Measurements from ENCODE around the gene WARS2.

GRCh38 chr1:119007670-119008482 is 132.6 kb downstream of the WARS2 start:
- TF ChIP-seq TAF1 (IDR thresholded peaks at IDR 0.05; ENCODE audit: low read depth, low read length) (no peak), POLR2AphosphoS5 (IDR thresholded peaks at IDR 0.05; ENCODE audit: low read depth, low read length) (no peak), PAX5 (IDR thresholded peaks at IDR 0.05; ENCODE audit: insufficient read depth, low read length, severe bottlenecking) (no peak), POLR2A (IDR thresholded peaks at IDR 0.05; ENCODE audit: low read depth, low read length) (no peak), SPI1 (IDR thresholded peaks at IDR 0.05; ENCODE audit: low read depth, low read length) (no peak), POU2F2 (IDR thresholded peaks at IDR 0.05; ENCODE audit: low read depth, low read length) (no peak)
